Tibial artery (tissue), 4 donors: Measurements from ENCODE around the gene IRX6.

ENCODE experiments used
- DNase-seq, 2 donors: peaks; one replicate each; pipeline ENCODE4 v3.0.0-alpha.2; 2019
- H3K27ac ChIP-seq, 2 donors: fragments of 200-600 bp; sonication (generic) in 1 of 2; 1 replicate in 1 of 2; 2 replicates in 1 of 2; pipeline ENCODE4 v1.5.1; 2018 to 2019; ENCODE audit warnings: mild to moderate bottlenecking in 1 of 2
- H3K27me3 ChIP-seq, 2 donors: fragments of 200-600 bp; sonication (generic) in 1 of 2; one replicate each; pipeline versions ENCODE4 v1.5.1 to v1.6.0; 2016 to 2019
- H3K36me3 ChIP-seq, 3 donors: fragments of 200-600 bp; sonication (generic) in 2 of 3; one replicate each; pipeline ENCODE4 v1.5.1; 2016 to 2019; ENCODE audit warnings: mild to moderate bottlenecking in 2 of 3
- H3K4me1 ChIP-seq, 4 donors: fragments of 200-600 bp; sonication (generic) in 2 of 4; 1 replicate in 3 of 4; 2 replicates in 1 of 4; pipeline ENCODE4 v1.5.1; 2016 to 2019
- H3K4me3 ChIP-seq, 2 donors: fragments of 200-600 bp; sonication (generic) in 1 of 2; 1 replicate in 1 of 2; 2 replicates in 1 of 2; pipeline ENCODE4 v1.5.1; 2018 to 2019; ENCODE audit warnings: mild to moderate bottlenecking in 2 of 2
- H3K9me3 ChIP-seq, 3 donors: fragments of 200-600 bp; sonication (generic) in 1 of 3; one replicate each; pipeline ENCODE4 v1.5.1; 2016 to 2019
- CTCF ChIP-seq, 2 experiments: fragments of 200-600 bp in 1 of 2; fragments of 450-650 bp in 1 of 2; IDR thresholded peaks; one replicate each; pipeline ENCODE4 v1.5.1; 2017 to 2019; ENCODE audit warnings: antibody characterized with exemption in 2 of 2, mild to moderate bottlenecking in 1 of 2, moderate library complexity in 1 of 2
- intact Hi-C: fragments of 100-400 bp; cut with DNase I; formaldehyde crosslinking; loops from one replicate; pipeline ENCODE4 v1.15.0; 2023; ENCODE audit warnings: low total_unique reads

The IRX6 gene

GRCh38 chr16:55285586-55285985 lies 38.4 kb upstream of the IRX6 start:
- Histone ChIP-seq H3K9me3 (peaks cover 0 to 18% (median 0%) of the 10 kb centered on the region in 3 donors), H3K27me3 (peaks cover 0 to 2% of the 10 kb centered on the region in 2 donors), H3K27ac (no peak overlapping the region), H3K36me3 (no peaks in the 10 kb centered on the region), H3K4me1 (no peaks in the 10 kb centered on the region), H3K4me3 (no peak overlapping the region)
- intact Hi-C loops = no loop called here
- DNase-seq = no peak
- TF ChIP-seq CTCF (IDR thresholded peaks at IDR 0.05) = no peak

GRCh38 chr16:55289353-55289752 lies 34.6 kb upstream of the IRX6 start:
- intact Hi-C loops = no loop called here
- Histone ChIP-seq H3K27ac (no peak overlapping the region), H3K36me3 (no peaks in the 10 kb centered on the region), H3K9me3 (peaks cover 0 to 18% (median 0%) of the 10 kb centered on the region in 3 donors), H3K27me3 (no peaks in the 10 kb centered on the region), H3K4me3 (no peak overlapping the region), H3K4me1 (no peaks in the 10 kb centered on the region)
- no peak for DNase-seq
- TF ChIP-seq CTCF (IDR thresholded peaks at IDR 0.05) = no peak

- intact Hi-C loops = no loop called here
- H3K36me3 ChIP-seq = no peaks in the 10 kb centered on the region
- peaks cover 0 to 18% (median 0%) of the 10 kb centered on the region in 3 donors for H3K9me3 ChIP-seq
- DNase-seq = no peak
- H3K27me3 ChIP-seq = no peaks in the 10 kb centered on the region
- TF ChIP-seq CTCF (IDR thresholded peaks at IDR 0.05) = no peak
- no peak overlapping the region for H3K4me3 ChIP-seq
- H3K27ac ChIP-seq = no peak overlapping the region
- H3K4me1 ChIP-seq = no peaks in the 10 kb centered on the region
These were observed 32.2 kb upstream of the IRX6 start for GRCh38 chr16:55291847-55292246.

- TF ChIP-seq CTCF (IDR thresholded peaks at IDR 0.05) = no peak
- H3K4me1 ChIP-seq = no peaks in the 10 kb centered on the region
- H3K27me3 ChIP-seq = no peaks in the 10 kb centered on the region
- no peak overlapping the region for H3K4me3 ChIP-seq
- intact Hi-C loops = no loop called here
- no peak overlapping the region for H3K27ac ChIP-seq
- no peak for DNase-seq
- no peaks in the 10 kb centered on the region for H3K36me3 ChIP-seq
- peaks cover 0 to 17% (median 0%) of the 10 kb centered on the region in 3 donors for H3K9me3 ChIP-seq
These were observed 31.5 kb upstream of the IRX6 start for GRCh38 chr16:55292491-55292890.

- H3K36me3 ChIP-seq = no peaks in the 10 kb centered on the region
- no peak overlapping the region for H3K4me3 ChIP-seq
- H3K9me3 ChIP-seq = peaks cover 0 to 8% (median 0%) of the 10 kb centered on the region in 3 donors
- intact Hi-C loops = no loop called here
- no peak for DNase-seq
- no peaks in the 10 kb centered on the region for H3K4me1 ChIP-seq
- no peaks in the 10 kb centered on the region for H3K27me3 ChIP-seq
- no peak for TF ChIP-seq CTCF (IDR thresholded peaks at IDR 0.05)
- H3K27ac ChIP-seq = no peak overlapping the region
These were observed 29.9 kb upstream of the IRX6 start for GRCh38 chr16:55294129-55294528.

GRCh38 chr16:55294931-55295342 lies 29.1 kb upstream of the IRX6 start:
- intact Hi-C loops = no loop called here
- no peak for TF ChIP-seq CTCF (IDR thresholded peaks at IDR 0.05)
- no peaks in the 10 kb centered on the region for H3K36me3 ChIP-seq
- no peak overlapping the region for H3K27ac ChIP-seq
- H3K27me3 ChIP-seq = no peaks in the 10 kb centered on the region
- no peaks in the 10 kb centered on the region for H3K9me3 ChIP-seq
- H3K4me1 ChIP-seq = no peaks in the 10 kb centered on the region
- H3K4me3 ChIP-seq = no peak overlapping the region
- DNase-seq = no peak
